ENCODE measurements around the gene DKKL1.

- TF ChIP-seq CTCF (IDR thresholded peaks at IDR 0.05 in 2 of 3, conservative IDR thresholded peaks at IDR 0.05 in 1 of 3; ENCODE audit: borderline replicate concordance in 1 of 3, insufficient read depth in 1 of 3, low read depth in 2 of 3, low read length in 2 of 3), result no peak
- TF ChIP-seq ELF1 (IDR thresholded peaks at IDR 0.05; ENCODE audit: borderline replicate concordance, low read depth), result no peak
- no peak for TF ChIP-seq POLR2A (IDR thresholded peaks at IDR 0.05; ENCODE audit: borderline replicate concordance, extremely low read depth, insufficient read depth, insufficient read length)
- no peak for TF ChIP-seq POLR2AphosphoS5 (IDR thresholded peaks at IDR 0.05; ENCODE audit: low read depth, low read length)
- no peak for TF ChIP-seq EZH2 (IDR thresholded peaks at IDR 0.05)
- no peak for TF ChIP-seq CBX3 (IDR thresholded peaks at IDR 0.05; ENCODE audit: low read depth)
- no peak for TF ChIP-seq EGR1 (IDR thresholded peaks at IDR 0.05; ENCODE audit: low read depth)
- no peak for TF ChIP-seq SP1 (IDR thresholded peaks at IDR 0.05; ENCODE audit: low read depth)
- TF ChIP-seq SRF (IDR thresholded peaks at IDR 0.05; ENCODE audit: low read depth), result no peak
- TF ChIP-seq FOSL1 (IDR thresholded peaks at IDR 0.05; ENCODE audit: low read depth), result no peak
- TF ChIP-seq MAX (IDR thresholded peaks at IDR 0.05), result no peak
- no peak for TF ChIP-seq REST (IDR thresholded peaks at IDR 0.05; ENCODE audit: low read depth)
Observed at GRCh38 chr19:49396738-49397505, 33.2 kb downstream of the DKKL1 start.
